HCT116 (cell line): ENCODE results near the gene YIPF4. TPM values are rescaled to one million over a fixed set of nuclear protein-coding genes. Genes with fewer than 3 reads are reported as not detected.

ENCODE experiments used
- ATAC-seq: fragments of 200-7000 bp; cut with Tn5 transposase; 2 replicates; pipeline ENCODE4 v1.9.1; 2020; ENCODE audit warnings: mild to moderate bottlenecking, moderate library complexity
- BruUV-seq: library from RNA; stranded (reverse); fragments of 400-500 nt; replicated peaks from 2 replicates; lab custom pipeline; 2021; lab: Mats Ljungman, UMichigan
- CTCF ChIA-PET: fragments of 300-600 bp; sonication (Branson Sonifier 250); formaldehyde crosslinking; loops from one replicate; lab custom pipeline; 2021; ENCODE audit warnings: antibody characterized with exemption; lab: Charles Lee
- POLR2A ChIA-PET: fragments of 300-600, 350-600 bp; sonication (Branson Sonifier 250); formaldehyde crosslinking; loops from one replicate; lab custom pipeline; 2021; ENCODE audit warnings: antibody characterized with exemption; lab: Charles Lee
- RAD21 ChIA-PET, 2 experiments: fragments of 300-600 bp; sonication (Branson Sonifier 250); formaldehyde crosslinking; loops; one replicate each; lab custom pipeline; 2023; ENCODE audit warnings: low total read pairs in 2 of 2; ENCODE audit not compliant: uncharacterized antibody in 2 of 2, unreplicated experiment in 2 of 2, low non-redundant PET in 1 of 2; lab: Charles Lee
- DNase-seq: peaks from one replicate; pipeline ENCODE4 v3.0.0-alpha.2; 2010; ENCODE audit warnings: low read depth, low spot score
- H2AFZ ChIP-seq: fragments of 200-600 bp; shearing (Covaris generic), sonication (generic); 2 replicates; pipeline ENCODE4 v1.6.1; 2017; ENCODE audit warnings: low read depth, mixed run types, mixed read lengths, antibody characterized with exemption, low read length; ENCODE audit not compliant: poor library complexity, severe bottlenecking
- H3K27ac ChIP-seq: 2 replicates; pipeline ENCODE4 v1.5.1; 2012; ENCODE audit warnings: low read depth, low read length
- H3K27me3 ChIP-seq: fragments of 200-600 bp; sonication (generic); 2 replicates; pipeline ENCODE4 v1.6.1; 2016; ENCODE audit warnings: mixed run types, low read length, mixed read lengths; ENCODE audit not compliant: insufficient read depth
- H3K36me3 ChIP-seq, 2 experiments: fragments of 200-500 bp in 1 of 2; fragments of 200-600 bp in 1 of 2; sonication (Bioruptor generic) in 1 of 2; sonication (generic) in 1 of 2; 2 replicates each; pipeline versions ENCODE4 v1.5.1 to v1.6.1; 2014 to 2016; ENCODE audit warnings: low read length in 2 of 2, inconsistent platforms in 1 of 2, mixed read lengths in 1 of 2, mixed run types in 1 of 2; ENCODE audit not compliant: insufficient read depth in 2 of 2, control insufficient read depth in 1 of 2
- H3K4me1 ChIP-seq, 2 experiments: fragments of 200-600 bp in 1 of 2; sonication (generic) in 1 of 2; 2 replicates each; pipeline versions ENCODE4 v1.5.1 to v1.6.1; 2012 to 2017; ENCODE audit warnings: low read length in 2 of 2, inconsistent platforms in 1 of 2, mild to moderate bottlenecking in 1 of 2, mixed read lengths in 1 of 2, mixed run types in 1 of 2, moderate library complexity in 1 of 2; ENCODE audit not compliant: insufficient read depth in 2 of 2, control insufficient read depth in 1 of 2
- H3K4me2 ChIP-seq: fragments of 200-600 bp; sonication (generic); 2 replicates; pipeline ENCODE4 v1.6.1; 2017; ENCODE audit warnings: mixed run types, low read length, mixed read lengths
- H3K4me3 ChIP-seq, 2 experiments: fragments of 200-600 bp in 1 of 2; sonication (generic) in 1 of 2; replicated peaks in 1 of 2; 2 replicates each; pipeline ENCODE4 v1.5.1; 2011 to 2016; ENCODE audit warnings: low read length in 2 of 2, control low read depth in 1 of 2, low read depth in 1 of 2, mild to moderate bottlenecking in 1 of 2, mixed read lengths in 1 of 2, mixed run types in 1 of 2
- H3K79me2 ChIP-seq: fragments of 200-600 bp; sonication (generic); 2 replicates; pipeline ENCODE4 v1.6.1; 2017; ENCODE audit warnings: mild to moderate bottlenecking, mixed run types, low read length, moderate library complexity, mixed read lengths; ENCODE audit not compliant: insufficient read depth
- H3K9ac ChIP-seq: fragments of 200-600 bp; sonication (generic); 2 replicates; pipeline ENCODE4 v1.6.1; 2016; ENCODE audit warnings: low read length, mixed read lengths
- H3K9me2 ChIP-seq: fragments of 200-600 bp; sonication (generic), shearing (Covaris generic); 2 replicates; pipeline ENCODE4 v1.6.1; 2017; ENCODE audit warnings: mixed run types, mild to moderate bottlenecking, moderate library complexity; ENCODE audit not compliant: insufficient read depth
- H3K9me3 ChIP-seq, 2 experiments: fragments of 200-500 bp in 1 of 2; fragments of 200-600 bp in 1 of 2; sonication (Bioruptor generic) in 1 of 2; sonication (generic) in 1 of 2; 2 replicates each; pipeline ENCODE4 v1.6.1; 2014 to 2017; ENCODE audit warnings: low read length in 2 of 2, mixed read lengths in 2 of 2, inconsistent platforms in 1 of 2, low read depth in 1 of 2, mild to moderate bottlenecking in 1 of 2, mixed run types in 1 of 2, moderate library complexity in 1 of 2; ENCODE audit not compliant: control insufficient read depth in 1 of 2, insufficient read depth in 1 of 2
- H4K20me1 ChIP-seq: fragments of 200-600 bp; sonication (generic), shearing (Covaris generic); 2 replicates; pipeline ENCODE4 v1.6.1; 2017; ENCODE audit warnings: mixed run types, mild to moderate bottlenecking, moderate library complexity; ENCODE audit not compliant: insufficient read depth
- CBX3 ChIP-seq: IDR thresholded peaks from 2 replicates; pipeline ENCODE4 v1.6.1; 2012; ENCODE audit warnings: low read depth
- ELF1 ChIP-seq: IDR thresholded peaks from 2 replicates; pipeline ENCODE4 v1.6.1; 2012; ENCODE audit warnings: low read depth, borderline replicate concordance
- EZH2 ChIP-seq: fragments of 200-600 bp; sonication (generic); IDR thresholded peaks from 2 replicates; pipeline ENCODE4 v1.6.1; 2017; ENCODE audit warnings: antibody characterized with exemption, mixed run types
- POLR2A ChIP-seq: IDR thresholded peaks from 2 replicates; pipeline ENCODE4 v1.7.0; 2011; ENCODE audit warnings: borderline replicate concordance; ENCODE audit not compliant: insufficient read depth, insufficient read length; ENCODE audit errors: extremely low read depth
- RAD21 ChIP-seq: IDR thresholded peaks from 2 replicates; pipeline ENCODE4 v1.6.1; 2012; ENCODE audit warnings: low read depth, mild to moderate bottlenecking
- SP1 ChIP-seq: IDR thresholded peaks from 2 replicates; pipeline ENCODE4 v1.6.1; 2012; ENCODE audit warnings: low read depth
- ZFX ChIP-seq: fragments of 450-650 bp; IDR thresholded peaks from 2 replicates; pipeline ENCODE4 v1.6.1; 2017
- ZNF274 ChIP-seq: fragments of 200-500 bp; sonication (Bioruptor generic); IDR thresholded peaks from 2 replicates; pipeline ENCODE4 v1.6.1; 2014; ENCODE audit warnings: mild to moderate bottlenecking, low read depth, low read length, inconsistent platforms
- intact Hi-C: fragments of 100-400 bp; cut with micrococcal nuclease; formaldehyde crosslinking; loops from 2 replicates; pipeline ENCODE4 v1.10.0; 2022
- total RNA-seq: library from RNA; stranded (reverse); gene quantifications from one replicate; pipeline ENCODE4 v1.2.1, GENCODE V29; 2021; ENCODE audit not compliant: unreplicated experiment
- TF ChIP-seq, protein P1 (sequence below), 3 experiments: fragments of 200-600 bp in 1 of 3; sonication (generic) in 1 of 3; IDR thresholded peaks in 2 of 3; conservative IDR thresholded peaks in 1 of 3; 2 replicates each; pipeline ENCODE4 v1.5.1; 2012 to 2017; ENCODE audit warnings: low read depth in 2 of 3, low read length in 2 of 3, antibody characterized with exemption in 1 of 3, borderline replicate concordance in 1 of 3, control low read depth in 1 of 3, mild to moderate bottlenecking in 1 of 3, mixed read lengths in 1 of 3, mixed run types in 1 of 3, moderate library complexity in 1 of 3; ENCODE audit not compliant: insufficient read depth in 1 of 3
- TF ChIP-seq, protein P2 (sequence below): IDR thresholded peaks from 2 replicates; pipeline ENCODE4 v1.6.1; 2011; ENCODE audit warnings: mild to moderate bottlenecking, low read length, moderate library complexity; ENCODE audit not compliant: insufficient replicate concordance; ENCODE audit errors: extremely low read depth
- TF ChIP-seq, protein P3 (sequence below): IDR thresholded peaks from 2 replicates; pipeline ENCODE4 v1.6.1; 2012; ENCODE audit warnings: low read depth

Gene YIPF4
- total RNA-seq, 1 experiment from 2014 or later: 29.8 TPM

GRCh38 chr2:32260376-32260775 is 17.3 kb upstream of the YIPF4 start:
- no peak overlapping the region for H2AFZ ChIP-seq
- H4K20me1 ChIP-seq: no peaks in the 10 kb centered on the region
- ChIA-PET RAD21 (interaction anchor here in 1 of 2 experiments (0.7 kb wide), 1 partner anchor 68 kb away, joined by 3 read pairs; no protein-coding TSS in a partner anchor), CTCF (no interaction called here), POLR2A (no interaction called here)
- H3K4me3 ChIP-seq: no peak overlapping the region
- no peak overlapping the region for H3K9ac ChIP-seq
- H3K4me2 ChIP-seq: no peak overlapping the region
- no TSS peak for BruUV-seq
- no peak for TF ChIP-seq SP1
- TF ChIP-seq ELF1: no peak
- TF ChIP-seq, protein P1, sequence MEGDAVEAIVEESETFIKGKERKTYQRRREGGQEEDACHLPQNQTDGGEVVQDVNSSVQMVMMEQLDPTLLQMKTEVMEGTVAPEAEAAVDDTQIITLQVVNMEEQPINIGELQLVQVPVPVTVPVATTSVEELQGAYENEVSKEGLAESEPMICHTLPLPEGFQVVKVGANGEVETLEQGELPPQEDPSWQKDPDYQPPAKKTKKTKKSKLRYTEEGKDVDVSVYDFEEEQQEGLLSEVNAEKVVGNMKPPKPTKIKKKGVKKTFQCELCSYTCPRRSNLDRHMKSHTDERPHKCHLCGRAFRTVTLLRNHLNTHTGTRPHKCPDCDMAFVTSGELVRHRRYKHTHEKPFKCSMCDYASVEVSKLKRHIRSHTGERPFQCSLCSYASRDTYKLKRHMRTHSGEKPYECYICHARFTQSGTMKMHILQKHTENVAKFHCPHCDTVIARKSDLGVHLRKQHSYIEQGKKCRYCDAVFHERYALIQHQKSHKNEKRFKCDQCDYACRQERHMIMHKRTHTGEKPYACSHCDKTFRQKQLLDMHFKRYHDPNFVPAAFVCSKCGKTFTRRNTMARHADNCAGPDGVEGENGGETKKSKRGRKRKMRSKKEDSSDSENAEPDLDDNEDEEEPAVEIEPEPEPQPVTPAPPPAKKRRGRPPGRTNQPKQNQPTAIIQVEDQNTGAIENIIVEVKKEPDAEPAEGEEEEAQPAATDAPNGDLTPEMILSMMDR (IDR thresholded peaks at IDR 0.05 in 2 of 3, conservative IDR thresholded peaks at IDR 0.05 in 1 of 3; ENCODE audit: borderline replicate concordance in 1 of 3, insufficient read depth in 1 of 3, low read depth in 2 of 3, low read length in 2 of 3): no peak
- TF ChIP-seq CBX3: no peak
- no peak for TF ChIP-seq RAD21
- TF ChIP-seq, protein P2, sequence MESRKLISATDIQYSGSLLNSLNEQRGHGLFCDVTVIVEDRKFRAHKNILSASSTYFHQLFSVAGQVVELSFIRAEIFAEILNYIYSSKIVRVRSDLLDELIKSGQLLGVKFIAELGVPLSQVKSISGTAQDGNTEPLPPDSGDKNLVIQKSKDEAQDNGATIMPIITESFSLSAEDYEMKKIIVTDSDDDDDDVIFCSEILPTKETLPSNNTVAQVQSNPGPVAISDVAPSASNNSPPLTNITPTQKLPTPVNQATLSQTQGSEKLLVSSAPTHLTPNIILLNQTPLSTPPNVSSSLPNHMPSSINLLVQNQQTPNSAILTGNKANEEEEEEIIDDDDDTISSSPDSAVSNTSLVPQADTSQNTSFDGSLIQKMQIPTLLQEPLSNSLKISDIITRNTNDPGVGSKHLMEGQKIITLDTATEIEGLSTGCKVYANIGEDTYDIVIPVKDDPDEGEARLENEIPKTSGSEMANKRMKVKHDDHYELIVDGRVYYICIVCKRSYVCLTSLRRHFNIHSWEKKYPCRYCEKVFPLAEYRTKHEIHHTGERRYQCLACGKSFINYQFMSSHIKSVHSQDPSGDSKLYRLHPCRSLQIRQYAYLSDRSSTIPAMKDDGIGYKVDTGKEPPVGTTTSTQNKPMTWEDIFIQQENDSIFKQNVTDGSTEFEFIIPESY: no peak
- TF ChIP-seq, protein P3, sequence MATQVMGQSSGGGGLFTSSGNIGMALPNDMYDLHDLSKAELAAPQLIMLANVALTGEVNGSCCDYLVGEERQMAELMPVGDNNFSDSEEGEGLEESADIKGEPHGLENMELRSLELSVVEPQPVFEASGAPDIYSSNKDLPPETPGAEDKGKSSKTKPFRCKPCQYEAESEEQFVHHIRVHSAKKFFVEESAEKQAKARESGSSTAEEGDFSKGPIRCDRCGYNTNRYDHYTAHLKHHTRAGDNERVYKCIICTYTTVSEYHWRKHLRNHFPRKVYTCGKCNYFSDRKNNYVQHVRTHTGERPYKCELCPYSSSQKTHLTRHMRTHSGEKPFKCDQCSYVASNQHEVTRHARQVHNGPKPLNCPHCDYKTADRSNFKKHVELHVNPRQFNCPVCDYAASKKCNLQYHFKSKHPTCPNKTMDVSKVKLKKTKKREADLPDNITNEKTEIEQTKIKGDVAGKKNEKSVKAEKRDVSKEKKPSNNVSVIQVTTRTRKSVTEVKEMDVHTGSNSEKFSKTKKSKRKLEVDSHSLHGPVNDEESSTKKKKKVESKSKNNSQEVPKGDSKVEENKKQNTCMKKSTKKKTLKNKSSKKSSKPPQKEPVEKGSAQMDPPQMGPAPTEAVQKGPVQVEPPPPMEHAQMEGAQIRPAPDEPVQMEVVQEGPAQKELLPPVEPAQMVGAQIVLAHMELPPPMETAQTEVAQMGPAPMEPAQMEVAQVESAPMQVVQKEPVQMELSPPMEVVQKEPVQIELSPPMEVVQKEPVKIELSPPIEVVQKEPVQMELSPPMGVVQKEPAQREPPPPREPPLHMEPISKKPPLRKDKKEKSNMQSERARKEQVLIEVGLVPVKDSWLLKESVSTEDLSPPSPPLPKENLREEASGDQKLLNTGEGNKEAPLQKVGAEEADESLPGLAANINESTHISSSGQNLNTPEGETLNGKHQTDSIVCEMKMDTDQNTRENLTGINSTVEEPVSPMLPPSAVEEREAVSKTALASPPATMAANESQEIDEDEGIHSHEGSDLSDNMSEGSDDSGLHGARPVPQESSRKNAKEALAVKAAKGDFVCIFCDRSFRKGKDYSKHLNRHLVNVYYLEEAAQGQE: no peak
- no peak for TF ChIP-seq EZH2
- TF ChIP-seq ZNF274: no peak
- TF ChIP-seq ZFX: no peak
- no peak for TF ChIP-seq POLR2A
- no peaks in the 10 kb centered on the region for H3K9me2 ChIP-seq
- H3K27ac ChIP-seq: no peak overlapping the region
- intact Hi-C loops: no loop called here
- no peaks in the 10 kb centered on the region for H3K36me3 ChIP-seq
- ATAC-seq (no peak), DNase-seq (no peak)
- H3K27me3 ChIP-seq: no peaks in the 10 kb centered on the region
- no peaks in the 10 kb centered on the region for H3K79me2 ChIP-seq
- H3K4me1 ChIP-seq: no peaks in the 10 kb centered on the region
- H3K9me3 ChIP-seq: no peaks in the 10 kb centered on the region
